ENCODE data around the gene MSI2.

The MSI2 gene

DNA sequence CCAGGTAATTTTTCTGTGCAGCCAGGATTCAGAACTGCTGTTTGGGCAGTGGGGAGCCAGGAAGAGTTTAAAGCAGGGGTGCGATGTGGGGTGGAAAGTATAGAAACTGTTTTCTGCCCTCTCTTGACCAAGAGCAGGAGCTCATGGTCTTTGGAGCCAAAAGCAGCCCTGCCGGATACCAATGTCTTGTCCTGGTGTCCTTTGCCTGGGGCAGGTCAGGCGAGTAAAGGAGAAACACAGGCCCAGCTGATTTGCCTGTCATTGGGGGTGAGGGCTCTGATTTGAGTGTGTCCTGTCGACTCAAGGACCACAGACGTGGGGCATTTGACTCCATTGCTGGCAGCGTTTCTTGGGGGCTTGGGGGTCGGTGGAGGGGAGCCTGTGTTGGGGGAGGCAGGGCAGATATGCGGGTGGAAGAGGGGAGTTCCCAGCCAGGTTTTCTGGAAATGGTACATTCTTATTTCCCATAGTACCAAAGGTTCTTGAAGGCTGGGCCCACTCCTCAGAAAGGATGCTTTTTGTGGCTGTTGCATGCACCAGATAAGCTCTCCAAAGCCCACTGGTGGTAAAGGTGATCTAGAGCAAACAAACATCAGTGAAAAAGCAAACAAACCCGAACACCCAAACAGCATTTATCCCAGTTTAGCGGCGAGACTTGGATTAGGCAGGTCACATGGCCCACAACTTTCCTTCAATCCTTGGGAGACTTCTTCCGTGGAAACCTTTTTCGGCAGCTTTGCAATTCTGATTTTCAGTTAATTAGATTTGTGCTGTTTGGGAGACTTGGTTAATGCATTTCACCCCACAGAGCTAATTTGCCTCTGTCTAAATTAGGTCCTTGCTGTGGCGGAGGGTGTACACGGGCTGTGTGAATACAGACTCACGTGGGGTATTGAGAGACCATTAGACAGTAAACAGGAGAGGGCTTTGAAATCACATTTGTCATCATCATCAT, 59.0 kb downstream of the MSI2 start:
- Histone ChIP-seq H3K4me3 (ENCODE audit: low read length) (no peak overlapping the region), H3K4me1 (ENCODE audit: control insufficient read depth, low read length) (no peaks in the 10 kb centered on the region), H3K9me3 (ENCODE audit: control insufficient read depth, insufficient read depth, low read length) (no peaks in the 10 kb centered on the region), H3K4me2 (ENCODE audit: low read length) (no peak overlapping the region), H3K36me3 (ENCODE audit: control insufficient read depth, low read length) (peaks cover 39% of the 10 kb centered on the region), H3K27ac (ENCODE audit: low read depth, low read length) (no peak overlapping the region), H3K27me3 (ENCODE audit: control insufficient read depth, low read length) (no peaks in the 10 kb centered on the region), H3K9me2 (replicated peaks; ENCODE audit: control insufficient read depth, low read length) (no peaks in the 10 kb centered on the region), H4K20me1 (ENCODE audit: control insufficient read depth, insufficient read depth, low read depth, low read length) (peaks cover 2% of the 10 kb centered on the region; the same call in 1 of the 2 replicates), H3K79me2 (ENCODE audit: control insufficient read depth, low read length) (peaks cover 87% of the 10 kb centered on the region), H3F3A (ENCODE audit: control insufficient read depth, insufficient read depth) (no peaks in the 10 kb centered on the region)
- TF ChIP-seq EZH2phosphoT487 (IDR thresholded peaks at IDR 0.05; ENCODE audit: borderline replicate concordance, low read length): no peak
- TF ChIP-seq, protein P1, sequence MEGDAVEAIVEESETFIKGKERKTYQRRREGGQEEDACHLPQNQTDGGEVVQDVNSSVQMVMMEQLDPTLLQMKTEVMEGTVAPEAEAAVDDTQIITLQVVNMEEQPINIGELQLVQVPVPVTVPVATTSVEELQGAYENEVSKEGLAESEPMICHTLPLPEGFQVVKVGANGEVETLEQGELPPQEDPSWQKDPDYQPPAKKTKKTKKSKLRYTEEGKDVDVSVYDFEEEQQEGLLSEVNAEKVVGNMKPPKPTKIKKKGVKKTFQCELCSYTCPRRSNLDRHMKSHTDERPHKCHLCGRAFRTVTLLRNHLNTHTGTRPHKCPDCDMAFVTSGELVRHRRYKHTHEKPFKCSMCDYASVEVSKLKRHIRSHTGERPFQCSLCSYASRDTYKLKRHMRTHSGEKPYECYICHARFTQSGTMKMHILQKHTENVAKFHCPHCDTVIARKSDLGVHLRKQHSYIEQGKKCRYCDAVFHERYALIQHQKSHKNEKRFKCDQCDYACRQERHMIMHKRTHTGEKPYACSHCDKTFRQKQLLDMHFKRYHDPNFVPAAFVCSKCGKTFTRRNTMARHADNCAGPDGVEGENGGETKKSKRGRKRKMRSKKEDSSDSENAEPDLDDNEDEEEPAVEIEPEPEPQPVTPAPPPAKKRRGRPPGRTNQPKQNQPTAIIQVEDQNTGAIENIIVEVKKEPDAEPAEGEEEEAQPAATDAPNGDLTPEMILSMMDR (IDR thresholded peaks at IDR 0.05; ENCODE audit: low read depth, low read length, poor library complexity, severe bottlenecking): no peak

DNA sequence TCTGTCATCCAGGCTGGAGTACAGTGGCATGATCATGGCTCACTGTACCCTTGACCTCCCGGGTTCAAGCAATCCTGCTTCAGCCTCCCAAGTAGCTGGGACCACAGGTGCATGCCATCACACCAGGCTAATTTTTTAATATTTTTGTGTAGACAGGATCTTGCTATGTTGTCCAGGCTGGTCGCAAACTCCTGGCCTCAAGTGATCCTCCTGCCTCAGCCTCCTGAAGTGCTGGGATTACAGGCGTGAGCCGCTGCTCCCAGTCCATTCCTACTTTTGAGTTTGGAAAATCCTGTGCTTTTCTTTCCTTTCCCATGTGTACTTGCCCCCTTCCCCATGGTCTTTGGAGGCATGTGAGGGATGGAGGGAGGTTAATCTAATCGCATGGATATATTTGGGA, 60.0 kb downstream of the MSI2 start:
- peaks cover 88% of the 10 kb centered on the region for H3K79me2 ChIP-seq (ENCODE audit: control insufficient read depth, low read length)
- H3K36me3 ChIP-seq (ENCODE audit: control insufficient read depth, low read length): peaks cover 42% of the 10 kb centered on the region

DNA sequence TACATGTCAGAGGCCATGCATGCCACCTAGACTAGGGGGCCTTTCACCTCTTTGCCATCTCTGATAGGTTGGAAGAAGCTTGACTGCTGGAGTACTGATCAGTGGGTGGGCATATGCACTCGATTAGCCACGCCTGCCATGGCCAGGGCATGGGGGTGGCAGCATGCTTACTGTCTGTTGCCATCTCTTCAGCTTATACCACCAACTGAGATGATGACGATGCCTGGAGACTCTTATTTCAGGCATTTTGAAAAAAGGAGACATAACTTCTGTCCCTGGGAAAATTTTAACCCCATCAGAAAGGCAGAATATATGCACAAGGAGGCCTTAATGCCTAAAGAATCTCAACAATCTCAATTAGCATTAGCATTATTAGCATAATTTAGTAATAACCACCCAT, 60.8 kb downstream of the MSI2 start:
- Histone ChIP-seq H3K9me2 (replicated peaks; ENCODE audit: control insufficient read depth, low read length) (no peaks in the 10 kb centered on the region), H4K20me1 (ENCODE audit: control insufficient read depth, insufficient read depth, low read depth, low read length) (peaks cover 2% of the 10 kb centered on the region; the same call in 1 of the 2 replicates), H3K36me3 (ENCODE audit: control insufficient read depth, low read length) (peaks cover 38% of the 10 kb centered on the region), H3K4me1 (ENCODE audit: control insufficient read depth, low read length) (no peaks in the 10 kb centered on the region), H3K27ac (ENCODE audit: low read depth, low read length) (no peak overlapping the region), H3K79me2 (ENCODE audit: control insufficient read depth, low read length) (peaks cover 88% of the 10 kb centered on the region), H3K27me3 (ENCODE audit: control insufficient read depth, low read length) (no peaks in the 10 kb centered on the region), H3K4me2 (ENCODE audit: low read length) (no peak overlapping the region), H3F3A (ENCODE audit: control insufficient read depth, insufficient read depth) (no peaks in the 10 kb centered on the region), H3K9me3 (ENCODE audit: control insufficient read depth, insufficient read depth, low read length) (no peaks in the 10 kb centered on the region), H3K4me3 (ENCODE audit: low read length) (no peak overlapping the region)
- TF ChIP-seq EZH2phosphoT487 (IDR thresholded peaks at IDR 0.05; ENCODE audit: borderline replicate concordance, low read length): no peak
- TF ChIP-seq, protein P1 (IDR thresholded peaks at IDR 0.05; ENCODE audit: low read depth, low read length, poor library complexity, severe bottlenecking): no peak

More for the DNA sequence above, 60.0 kb downstream of the MSI2 start:
- H3K4me2 ChIP-seq (ENCODE audit: low read length): no peak overlapping the region
- no peaks in the 10 kb centered on the region for H3F3A ChIP-seq (ENCODE audit: control insufficient read depth, insufficient read depth)
- TF ChIP-seq EZH2phosphoT487 (IDR thresholded peaks at IDR 0.05; ENCODE audit: borderline replicate concordance, low read length): no peak
- TF ChIP-seq, protein P1 (IDR thresholded peaks at IDR 0.05; ENCODE audit: low read depth, low read length, poor library complexity, severe bottlenecking): no peak
- no peaks in the 10 kb centered on the region for H3K27me3 ChIP-seq (ENCODE audit: control insufficient read depth, low read length)
- H3K4me1 ChIP-seq (ENCODE audit: control insufficient read depth, low read length): no peaks in the 10 kb centered on the region
- H3K4me3 ChIP-seq (ENCODE audit: low read length): no peak overlapping the region
- H3K27ac ChIP-seq (ENCODE audit: low read depth, low read length): no peak overlapping the region
- H3K9me2 ChIP-seq (replicated peaks; ENCODE audit: control insufficient read depth, low read length): no peaks in the 10 kb centered on the region
- no peaks in the 10 kb centered on the region for H3K9me3 ChIP-seq (ENCODE audit: control insufficient read depth, insufficient read depth, low read length)
- peaks cover 2% of the 10 kb centered on the region; the same call in 1 of the 2 replicates for H4K20me1 ChIP-seq (ENCODE audit: control insufficient read depth, insufficient read depth, low read depth, low read length)

All from DOHH2 (cell line).